SK-N-SH treated with all-trans-retinoic acid at 6 μM for 48 hours (cell line): ENCODE data around the gene KCNQ5.

ENCODE experiments used
- ATAC-seq: fragments of 200-7000 bp; cut with Tn5 transposase; 3 replicates; pipeline ENCODE4 v1.9.1; 2020; ENCODE audit warnings: mild to moderate bottlenecking, moderate library complexity
- ARNTL ChIP-seq: fragments of 450-650 bp; formaldehyde crosslinking; IDR thresholded peaks from 2 replicates; pipeline ENCODE4 v1.5.0; 2020; ENCODE audit warnings: low read depth, mild to moderate bottlenecking, moderate library complexity, borderline replicate concordance
- BACH2 ChIP-seq: fragments of 250-450 bp; sonication (Bioruptor Pico); IDR thresholded peaks from 2 replicates; pipeline ENCODE4 v1.9.0; 2021; ENCODE audit warnings: mild to moderate bottlenecking, borderline replicate concordance
- CSDC2 ChIP-seq: fragments of 250-450 bp; sonication (Bioruptor Pico); IDR thresholded peaks from 2 replicates; pipeline ENCODE4 v1.5.0; 2020; ENCODE audit warnings: mild to moderate bottlenecking, moderate library complexity
- ESRRG ChIP-seq: fragments of 250-450 bp; sonication (Bioruptor Pico); IDR thresholded peaks from 2 replicates; pipeline ENCODE4 v1.6.1; 2021; ENCODE audit warnings: mild to moderate bottlenecking
- GLIS3 ChIP-seq: fragments of 250-450 bp; sonication (Bioruptor Pico); IDR thresholded peaks from 2 replicates; pipeline ENCODE4 v1.5.0; 2020; ENCODE audit warnings: mild to moderate bottlenecking, moderate library complexity
- ISL1 ChIP-seq: fragments of 250-450 bp; sonication (Bioruptor Pico); IDR thresholded peaks from 2 replicates; pipeline ENCODE4 v2.1.2; 2022; ENCODE audit warnings: mild to moderate bottlenecking, moderate library complexity
- OSR1 ChIP-seq: fragments of 250-450 bp; sonication (Bioruptor Pico); IDR thresholded peaks from 2 replicates; pipeline ENCODE4 v1.8.0; 2022; ENCODE audit warnings: moderate library complexity, mild to moderate bottlenecking, inconsistent platforms
- PPARA ChIP-seq: fragments of 250-450 bp; sonication (Bioruptor Pico); IDR thresholded peaks from 2 replicates; pipeline ENCODE4 v1.5.0; 2020; ENCODE audit warnings: mild to moderate bottlenecking, borderline replicate concordance
- RARB ChIP-seq: fragments of 250-450 bp; sonication (Bioruptor Pico); IDR thresholded peaks from 2 replicates; pipeline ENCODE4 v1.8.0; 2021; ENCODE audit warnings: mild to moderate bottlenecking, moderate library complexity
- SNAI2 ChIP-seq: fragments of 250-450 bp; sonication (Bioruptor Pico); IDR thresholded peaks from 2 replicates; pipeline ENCODE4 v1.5.0; 2020; ENCODE audit warnings: mild to moderate bottlenecking, moderate library complexity
- TCF4 ChIP-seq: fragments of 250-450 bp; sonication (Bioruptor Pico); IDR thresholded peaks from 2 replicates; pipeline ENCODE4 v1.8.0; 2021; ENCODE audit warnings: mild to moderate bottlenecking, moderate library complexity, borderline replicate concordance
- TOX ChIP-seq: fragments of 250-450 bp; sonication (Bioruptor Pico); IDR thresholded peaks from 2 replicates; pipeline ENCODE4 v1.8.0; 2021; ENCODE audit warnings: mild to moderate bottlenecking, moderate library complexity, borderline replicate concordance
- ZC3H10 ChIP-seq: fragments of 250-450 bp; sonication (Bioruptor Pico); IDR thresholded peaks from 2 replicates; pipeline ENCODE4 v1.5.1; 2021; ENCODE audit warnings: mild to moderate bottlenecking, moderate library complexity
- ZFP3 ChIP-seq: fragments of 250-450 bp; sonication (Bioruptor Pico); IDR thresholded peaks from 2 replicates; pipeline ENCODE4 v1.5.0; 2020; ENCODE audit warnings: mild to moderate bottlenecking, moderate library complexity
- ZFP30 ChIP-seq: fragments of 450-650 bp; formaldehyde crosslinking; IDR thresholded peaks from 2 replicates; pipeline ENCODE4 v1.5.0; 2022; ENCODE audit warnings: mild to moderate bottlenecking, moderate library complexity
- ZNF565 ChIP-seq: fragments of 450-650 bp; formaldehyde crosslinking; conservative IDR thresholded peaks from 2 replicates; pipeline ENCODE4 v1.5.0; 2020; ENCODE audit warnings: low read depth, mild to moderate bottlenecking, moderate library complexity
- ZNF70 ChIP-seq: fragments of 450-650 bp; formaldehyde crosslinking; IDR thresholded peaks from 2 replicates; pipeline ENCODE4 v1.5.0; 2020; ENCODE audit warnings: mild to moderate bottlenecking, moderate library complexity
- ZNF8 ChIP-seq: fragments of 450-650 bp; formaldehyde crosslinking; IDR thresholded peaks from 2 replicates; pipeline ENCODE4 v1.5.0; 2020; ENCODE audit warnings: mild to moderate bottlenecking, moderate library complexity
- TF ChIP-seq, protein P1 (sequence below): fragments of 250-450 bp; sonication (Bioruptor Pico); IDR thresholded peaks from 2 replicates; pipeline ENCODE4 v1.5.1; 2021; ENCODE audit warnings: mild to moderate bottlenecking, moderate library complexity
- TF ChIP-seq, protein P2 (sequence below): fragments of 250-450 bp; sonication (Bioruptor Pico); IDR thresholded peaks from 2 replicates; pipeline ENCODE4 v1.5.1; 2020; ENCODE audit warnings: low read depth, mild to moderate bottlenecking, moderate library complexity
- TF ChIP-seq, protein P3 (sequence below): fragments of 250-450 bp; sonication (Bioruptor Pico); IDR thresholded peaks from 2 replicates; pipeline ENCODE4 v1.5.0; 2020; ENCODE audit warnings: mild to moderate bottlenecking, moderate library complexity
- TF ChIP-seq, protein P4 (sequence below): fragments of 250-450 bp; sonication (Bioruptor Pico); IDR thresholded peaks from 2 replicates; pipeline ENCODE4 v1.8.0; 2021; ENCODE audit warnings: low read depth, mild to moderate bottlenecking, moderate library complexity, borderline replicate concordance
- TF ChIP-seq, protein P5 (sequence below): fragments of 250-450 bp; sonication (Bioruptor Pico); IDR thresholded peaks from 2 replicates; pipeline ENCODE4 v1.8.0; 2020; ENCODE audit warnings: mild to moderate bottlenecking, moderate library complexity, borderline replicate concordance

The KCNQ5 gene

DNA sequence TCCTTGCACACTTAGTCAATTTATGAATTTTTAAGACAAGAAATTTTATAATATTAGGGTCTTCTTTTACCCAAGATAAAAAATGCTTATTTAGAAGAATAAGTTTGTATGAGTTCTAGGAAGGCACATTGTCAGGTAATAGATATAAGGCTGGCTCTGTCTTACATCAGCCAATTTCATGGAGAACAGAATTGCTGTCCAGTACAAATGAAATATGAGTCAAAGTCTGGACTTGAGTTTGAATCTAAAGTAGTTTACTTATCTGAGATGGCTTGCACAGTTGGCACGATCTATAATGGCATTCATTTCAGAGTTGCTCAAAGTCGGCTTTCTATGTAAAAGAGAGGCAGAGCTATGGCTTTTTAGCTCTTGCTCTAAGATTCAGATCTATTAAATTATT lies 228.2 kb downstream of the KCNQ5 start:
- no peak for ATAC-seq

DNA sequence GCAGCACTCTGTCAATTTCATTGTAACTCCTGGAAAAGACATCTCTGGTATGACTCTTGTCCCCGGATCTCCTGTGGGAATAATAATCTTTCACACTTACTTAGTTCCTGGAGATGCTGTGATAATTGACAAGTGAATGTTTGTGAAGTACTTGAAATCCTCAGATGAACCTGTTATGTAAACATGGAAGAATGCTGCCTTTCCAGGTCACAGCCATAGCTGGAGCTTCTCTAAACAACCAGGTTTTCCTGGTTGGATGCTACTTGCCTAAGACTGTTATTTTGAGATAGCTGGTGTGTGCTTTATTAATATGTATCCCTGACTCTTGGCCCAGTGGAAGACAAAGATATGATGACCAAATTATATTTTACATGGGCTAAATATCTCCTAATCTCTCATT lies 228.6 kb downstream of the KCNQ5 start:
- no peak for ATAC-seq
- TF ChIP-seq CSDC2 (CRISPR knock-in tag) (no peak), SNAI2 (no peak), OSR1 (CRISPR knock-in tag) (no peak), PPARA (CRISPR knock-in tag) (no peak), ZNF8 (no peak), ZFP30 (CRISPR knock-in tag) (no peak), ARNTL (CRISPR knock-in tag) (no peak), TOX (CRISPR knock-in tag) (no peak), ISL1 (no peak), RARB (no peak), ZNF70 (CRISPR knock-in tag) (no peak), ZFP3 (no peak), BACH2 (CRISPR knock-in tag) (no peak), ZC3H10 (CRISPR knock-in tag) (no peak), TCF4 (CRISPR knock-in tag) (no peak), ESRRG (CRISPR knock-in tag) (no peak)
- TF ChIP-seq, protein P1, sequence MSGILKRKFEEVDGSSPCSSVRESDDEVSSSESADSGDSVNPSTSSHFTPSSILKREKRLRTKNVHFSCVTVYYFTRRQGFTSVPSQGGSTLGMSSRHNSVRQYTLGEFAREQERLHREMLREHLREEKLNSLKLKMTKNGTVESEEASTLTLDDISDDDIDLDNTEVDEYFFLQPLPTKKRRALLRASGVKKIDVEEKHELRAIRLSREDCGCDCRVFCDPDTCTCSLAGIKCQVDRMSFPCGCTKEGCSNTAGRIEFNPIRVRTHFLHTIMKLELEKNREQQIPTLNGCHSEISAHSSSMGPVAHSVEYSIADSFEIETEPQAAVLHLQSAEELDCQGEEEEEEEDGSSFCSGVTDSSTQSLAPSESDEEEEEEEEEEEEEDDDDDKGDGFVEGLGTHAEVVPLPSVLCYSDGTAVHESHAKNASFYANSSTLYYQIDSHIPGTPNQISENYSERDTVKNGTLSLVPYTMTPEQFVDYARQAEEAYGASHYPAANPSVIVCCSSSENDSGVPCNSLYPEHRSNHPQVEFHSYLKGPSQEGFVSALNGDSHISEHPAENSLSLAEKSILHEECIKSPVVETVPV (CRISPR knock-in tag) = no peak
- TF ChIP-seq, protein P2, sequence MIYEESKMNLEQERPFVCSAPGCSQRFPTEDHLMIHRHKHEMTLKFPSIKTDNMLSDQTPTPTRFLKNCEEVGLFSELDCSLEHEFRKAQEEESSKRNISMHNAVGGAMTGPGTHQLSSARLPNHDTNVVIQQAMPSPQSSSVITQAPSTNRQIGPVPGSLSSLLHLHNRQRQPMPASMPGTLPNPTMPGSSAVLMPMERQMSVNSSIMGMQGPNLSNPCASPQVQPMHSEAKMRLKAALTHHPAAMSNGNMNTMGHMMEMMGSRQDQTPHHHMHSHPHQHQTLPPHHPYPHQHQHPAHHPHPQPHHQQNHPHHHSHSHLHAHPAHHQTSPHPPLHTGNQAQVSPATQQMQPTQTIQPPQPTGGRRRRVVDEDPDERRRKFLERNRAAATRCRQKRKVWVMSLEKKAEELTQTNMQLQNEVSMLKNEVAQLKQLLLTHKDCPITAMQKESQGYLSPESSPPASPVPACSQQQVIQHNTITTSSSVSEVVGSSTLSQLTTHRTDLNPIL = no peak
- TF ChIP-seq, protein P3, sequence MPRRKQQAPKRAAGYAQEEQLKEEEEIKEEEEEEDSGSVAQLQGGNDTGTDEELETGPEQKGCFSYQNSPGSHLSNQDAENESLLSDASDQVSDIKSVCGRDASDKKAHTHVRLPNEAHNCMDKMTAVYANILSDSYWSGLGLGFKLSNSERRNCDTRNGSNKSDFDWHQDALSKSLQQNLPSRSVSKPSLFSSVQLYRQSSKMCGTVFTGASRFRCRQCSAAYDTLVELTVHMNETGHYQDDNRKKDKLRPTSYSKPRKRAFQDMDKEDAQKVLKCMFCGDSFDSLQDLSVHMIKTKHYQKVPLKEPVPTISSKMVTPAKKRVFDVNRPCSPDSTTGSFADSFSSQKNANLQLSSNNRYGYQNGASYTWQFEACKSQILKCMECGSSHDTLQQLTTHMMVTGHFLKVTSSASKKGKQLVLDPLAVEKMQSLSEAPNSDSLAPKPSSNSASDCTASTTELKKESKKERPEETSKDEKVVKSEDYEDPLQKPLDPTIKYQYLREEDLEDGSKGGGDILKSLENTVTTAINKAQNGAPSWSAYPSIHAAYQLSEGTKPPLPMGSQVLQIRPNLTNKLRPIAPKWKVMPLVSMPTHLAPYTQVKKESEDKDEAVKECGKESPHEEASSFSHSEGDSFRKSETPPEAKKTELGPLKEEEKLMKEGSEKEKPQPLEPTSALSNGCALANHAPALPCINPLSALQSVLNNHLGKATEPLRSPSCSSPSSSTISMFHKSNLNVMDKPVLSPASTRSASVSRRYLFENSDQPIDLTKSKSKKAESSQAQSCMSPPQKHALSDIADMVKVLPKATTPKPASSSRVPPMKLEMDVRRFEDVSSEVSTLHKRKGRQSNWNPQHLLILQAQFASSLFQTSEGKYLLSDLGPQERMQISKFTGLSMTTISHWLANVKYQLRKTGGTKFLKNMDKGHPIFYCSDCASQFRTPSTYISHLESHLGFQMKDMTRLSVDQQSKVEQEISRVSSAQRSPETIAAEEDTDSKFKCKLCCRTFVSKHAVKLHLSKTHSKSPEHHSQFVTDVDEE (CRISPR knock-in tag) = no peak

More for the DNA sequence above, 228.2 kb downstream of the KCNQ5 start:
- TF ChIP-seq GLIS3 (CRISPR knock-in tag) (no peak), ZNF8 (no peak), RARB (no peak), ZNF70 (CRISPR knock-in tag) (no peak), ISL1 (no peak), TOX (CRISPR knock-in tag) (no peak), CSDC2 (CRISPR knock-in tag) (no peak), ZFP30 (CRISPR knock-in tag) (no peak), SNAI2 (no peak), ZFP3 (no peak), ZNF565 (CRISPR knock-in tag) (no peak), ARNTL (CRISPR knock-in tag) (no peak)
- TF ChIP-seq, protein P4, sequence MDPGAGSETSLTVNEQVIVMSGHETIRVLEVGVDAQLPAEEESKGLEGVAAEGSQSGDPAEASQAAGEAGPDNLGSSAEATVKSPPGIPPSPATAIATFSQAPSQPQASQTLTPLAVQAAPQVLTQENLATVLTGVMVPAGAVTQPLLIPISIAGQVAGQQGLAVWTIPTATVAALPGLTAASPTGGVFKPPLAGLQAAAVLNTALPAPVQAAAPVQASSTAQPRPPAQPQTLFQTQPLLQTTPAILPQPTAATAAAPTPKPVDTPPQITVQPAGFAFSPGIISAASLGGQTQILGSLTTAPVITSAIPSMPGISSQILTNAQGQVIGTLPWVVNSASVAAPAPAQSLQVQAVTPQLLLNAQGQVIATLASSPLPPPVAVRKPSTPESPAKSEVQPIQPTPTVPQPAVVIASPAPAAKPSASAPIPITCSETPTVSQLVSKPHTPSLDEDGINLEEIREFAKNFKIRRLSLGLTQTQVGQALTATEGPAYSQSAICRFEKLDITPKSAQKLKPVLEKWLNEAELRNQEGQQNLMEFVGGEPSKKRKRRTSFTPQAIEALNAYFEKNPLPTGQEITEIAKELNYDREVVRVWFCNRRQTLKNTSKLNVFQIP (CRISPR knock-in tag) = no peak
- TF ChIP-seq, protein P5, sequence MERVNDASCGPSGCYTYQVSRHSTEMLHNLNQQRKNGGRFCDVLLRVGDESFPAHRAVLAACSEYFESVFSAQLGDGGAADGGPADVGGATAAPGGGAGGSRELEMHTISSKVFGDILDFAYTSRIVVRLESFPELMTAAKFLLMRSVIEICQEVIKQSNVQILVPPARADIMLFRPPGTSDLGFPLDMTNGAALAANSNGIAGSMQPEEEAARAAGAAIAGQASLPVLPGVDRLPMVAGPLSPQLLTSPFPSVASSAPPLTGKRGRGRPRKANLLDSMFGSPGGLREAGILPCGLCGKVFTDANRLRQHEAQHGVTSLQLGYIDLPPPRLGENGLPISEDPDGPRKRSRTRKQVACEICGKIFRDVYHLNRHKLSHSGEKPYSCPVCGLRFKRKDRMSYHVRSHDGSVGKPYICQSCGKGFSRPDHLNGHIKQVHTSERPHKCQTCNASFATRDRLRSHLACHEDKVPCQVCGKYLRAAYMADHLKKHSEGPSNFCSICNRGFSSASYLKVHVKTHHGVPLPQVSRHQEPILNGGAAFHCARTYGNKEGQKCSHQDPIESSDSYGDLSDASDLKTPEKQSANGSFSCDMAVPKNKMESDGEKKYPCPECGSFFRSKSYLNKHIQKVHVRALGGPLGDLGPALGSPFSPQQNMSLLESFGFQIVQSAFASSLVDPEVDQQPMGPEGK (CRISPR knock-in tag) = no peak
- TF ChIP-seq, protein P1 (CRISPR knock-in tag) = no peak
- TF ChIP-seq, protein P3 (CRISPR knock-in tag) = no peak
